Naive thymus-derived CD4-positive, alpha-beta T cell (primary cell): ENCODE data around the gene SEC14L1. TPM values are rescaled to one million over a fixed set of nuclear protein-coding genes. Genes with fewer than 3 reads are reported as not detected.
A peak's percentile ranks its signal among the peaks of the same experiment; 100 is the strongest.
"Not testable (repeated sequence)": the region's sequence is repeated elsewhere in the genome, so short reads cannot be mapped to it uniquely, and the experiment has no call there.

Experiments
- ATAC-seq: fragments of 150-1000 bp; cut with Tn5 transposase; 2 replicates; pipeline ENCODE4 v1.10.0; 2021; ENCODE audit warnings: mild to moderate bottlenecking, moderate library complexity
- CTCF ChIA-PET: fragments of 350-600 bp; sonication (Branson Sonifier 250); formaldehyde crosslinking; loops from one replicate; lab custom pipeline; 2021; ENCODE audit warnings: antibody characterized with exemption; lab: Charles Lee
- POLR2A ChIA-PET: fragments of 350-600 bp; sonication (Branson Sonifier 250); formaldehyde crosslinking; loops from one replicate; lab custom pipeline; 2021; ENCODE audit warnings: antibody characterized with exemption, inconsistent platforms; lab: Charles Lee
- DNase-seq, 9 donors: peaks; one replicate each; pipeline versions ENCODE4 v3.0.0 to v3.0.0-alpha.2; 2020 to 2022; ENCODE audit warnings: mixed read lengths in 1 of 9
- H3K27ac ChIP-seq: one replicate; pipeline ENCODE4 v1.7.0; 2013; ENCODE audit warnings: mild to moderate bottlenecking, low read depth, low read length, moderate library complexity
- H3K27me3 ChIP-seq, 2 donors: one replicate each; pipeline ENCODE4 v1.7.0; 2013; ENCODE audit warnings: low read length in 2 of 2, mild to moderate bottlenecking in 2 of 2, moderate library complexity in 2 of 2; ENCODE audit not compliant: control insufficient read depth in 2 of 2, insufficient read depth in 2 of 2
- H3K36me3 ChIP-seq, 3 experiments: 1 replicate in 2 of 3; 2 replicates in 1 of 3; pipeline ENCODE4 v1.7.0; 2013; ENCODE audit warnings: low read length in 3 of 3, mild to moderate bottlenecking in 3 of 3, moderate library complexity in 1 of 3; ENCODE audit not compliant: insufficient read depth in 3 of 3, control insufficient read depth in 2 of 3
- H3K4me1 ChIP-seq, 2 donors: one replicate each; pipeline ENCODE4 v1.7.0; 2013; ENCODE audit warnings: low read length in 2 of 2, mild to moderate bottlenecking in 2 of 2, moderate library complexity in 1 of 2; ENCODE audit not compliant: control insufficient read depth in 2 of 2, insufficient read depth in 2 of 2
- H3K4me3 ChIP-seq: 2 replicates; pipeline ENCODE4 v1.7.0; 2013; ENCODE audit warnings: mild to moderate bottlenecking, low read length
- H3K9me3 ChIP-seq, 3 experiments: 1 replicate in 2 of 3; 2 replicates in 1 of 3; pipeline ENCODE4 v1.7.0; 2013; ENCODE audit warnings: low read length in 3 of 3; ENCODE audit not compliant: control insufficient read depth in 2 of 3
- H3K27ac Mint-ChIP-seq, 9 donors: one replicate each; pipeline ENCODE4 v1.8.0; 2020 to 2022; ENCODE audit warnings: mixed read lengths in 9 of 9, mild to moderate bottlenecking in 8 of 9, moderate library complexity in 5 of 9, inconsistent platforms in 2 of 9
- H3K27me3 Mint-ChIP-seq, 5 donors: one replicate each; pipeline ENCODE4 v1.8.0; 2021 to 2022; ENCODE audit warnings: mixed read lengths in 5 of 5, mild to moderate bottlenecking in 1 of 5
- H3K36me3 Mint-ChIP-seq, 5 donors: one replicate each; pipeline ENCODE4 v1.8.0; 2020 to 2022; ENCODE audit warnings: mixed read lengths in 5 of 5, mild to moderate bottlenecking in 3 of 5, inconsistent platforms in 1 of 5
- H3K4me1 Mint-ChIP-seq, 7 donors: one replicate each; pipeline ENCODE4 v1.8.0; 2020 to 2022; ENCODE audit warnings: mixed read lengths in 7 of 7, mild to moderate bottlenecking in 3 of 7, inconsistent platforms in 1 of 7
- H3K4me3 Mint-ChIP-seq, 10 donors: one replicate each; pipeline ENCODE4 v1.8.0; 2020 to 2022; ENCODE audit warnings: mild to moderate bottlenecking in 10 of 10, mixed read lengths in 10 of 10, moderate library complexity in 6 of 10, inconsistent platforms in 2 of 10
- H3K9me3 Mint-ChIP-seq, 11 donors: one replicate each; pipeline ENCODE4 v1.8.0; 2020 to 2022; ENCODE audit warnings: mixed read lengths in 11 of 11, mild to moderate bottlenecking in 4 of 11, inconsistent platforms in 1 of 11, moderate library complexity in 1 of 11
- intact Hi-C, 2 donors: fragments of 100-400 bp; cut with micrococcal nuclease; formaldehyde crosslinking; loops; one replicate each; pipeline ENCODE4 v1.15.1; 2023
- polyA plus RNA-seq, 2 donors: library from polyadenylated mRNA; unstranded; fragments of 300-500 nt; fragmentation: Illumina TruSeq; gene quantifications; one replicate each; pipeline ENCODE4 v1.2.3, GENCODE V29; 2021
- total RNA-seq, 6 experiments: library from RNA in 5 of 6; stranded (reverse) in 5 of 6; gene quantifications; 1 replicate in 5 of 6; 2 replicates in 1 of 6; pipeline ENCODE4 v1.2.3 and lab custom pipeline; 2021 to 2026

Gene SEC14L1
- total and polyA plus RNA-seq, 7 experiments from 2014 or later, result 7.0 to 103 (median 28.7) TPM

GRCh38 chr17:77106874-77107358 is 33.9 kb upstream of the SEC14L1 start:
- Mint-ChIP-seq H3K4me1 (peaks cover 15 to 34% (median 23%) of the 10 kb centered on the region in 7 donors), H3K9me3 (no peaks in the 10 kb centered on the region), H3K4me3 (no peak overlapping the region), H3K36me3 (peaks cover 0 to 9% (median 0%) of the 10 kb centered on the region in 5 donors), H3K27me3 (no peaks in the 10 kb centered on the region), H3K27ac (no peak overlapping the region)
- H3K27me3 ChIP-seq, result no peaks in the 10 kb centered on the region
- H3K36me3 ChIP-seq, result no peaks in the 10 kb centered on the region
- POLR2A ChIA-PET, result no interaction called here
- intact Hi-C loops, result no loop called here
- CTCF ChIA-PET, result interaction anchor here (0.5 to 0.6 kb wide), 2 partner anchors 14 to 20 kb away, joined by 3 read pairs; no protein-coding TSS in a partner anchor
- peak overlapping the region; percentile 39 for H3K4me3 ChIP-seq
- ATAC-seq (peak; percentile 48), DNase-seq (no peak)
- no peaks in the 10 kb centered on the region for H3K9me3 ChIP-seq
- H3K4me1 ChIP-seq, result peaks cover 8 to 14% of the 10 kb centered on the region in 2 donors
- no peak overlapping the region for H3K27ac ChIP-seq

GRCh38 chr17:77107506-77108433 is 33.0 kb upstream of the SEC14L1 start:
- peaks cover 15 to 30% (median 26%) of the 10 kb centered on the region in 7 donors for H3K4me1 Mint-ChIP-seq
- Histone ChIP-seq H3K4me1 (peaks cover 8 to 14% of the 10 kb centered on the region in 2 donors), H3K36me3 (no peaks in the 10 kb centered on the region), H3K27ac (no peak overlapping the region), H3K4me3 (no peak overlapping the region), H3K9me3 (no peaks in the 10 kb centered on the region), H3K27me3 (no peaks in the 10 kb centered on the region)
- POLR2A ChIA-PET, result interaction anchor here (0.7 kb wide), 1 partner anchor 10 kb away, joined by 4 read pairs; no protein-coding TSS in a partner anchor
- no peak overlapping the region for H3K27ac Mint-ChIP-seq
- ATAC-seq, result peak; percentile 79
- peaks cover 0 to 9% (median 0%) of the 10 kb centered on the region in 5 donors for H3K36me3 Mint-ChIP-seq
- no peaks in the 10 kb centered on the region for H3K27me3 Mint-ChIP-seq
- H3K4me3 Mint-ChIP-seq, result no peak overlapping the region
- intact Hi-C loops, result no loop called here
- CTCF ChIA-PET, result interaction anchor here (0.5 to 0.6 kb wide), 2 partner anchors 15 to 21 kb away, joined by 3 read pairs; no protein-coding TSS in a partner anchor
- no peak for DNase-seq
- H3K9me3 Mint-ChIP-seq, result no peaks in the 10 kb centered on the region

- Histone ChIP-seq H3K4me3 (no peak overlapping the region), H3K36me3 (no peaks in the 10 kb centered on the region), H3K4me1 (peaks cover 8 to 14% of the 10 kb centered on the region in 2 donors), H3K9me3 (no peaks in the 10 kb centered on the region), H3K27me3 (no peaks in the 10 kb centered on the region), H3K27ac (no peak overlapping the region)
- peak overlapping the region in 5 of 10 donors; percentile 29 to 56 (median 39) for H3K4me3 Mint-ChIP-seq
- ATAC-seq (no peak), DNase-seq (no peak)
- intact Hi-C loops, result no loop called here
- peaks cover 15 to 30% (median 26%) of the 10 kb centered on the region in 7 donors for H3K4me1 Mint-ChIP-seq
- no peaks in the 10 kb centered on the region for H3K9me3 Mint-ChIP-seq
- H3K27ac Mint-ChIP-seq, result peak overlapping the region in 3 of 9 donors; percentile 34 to 81 (median 72)
- no peaks in the 10 kb centered on the region for H3K27me3 Mint-ChIP-seq
- CTCF ChIA-PET, result interaction anchor here (1.5 kb wide), 1 partner anchor 396 kb away, joined by 3 read pairs; no protein-coding TSS in a partner anchor
- POLR2A ChIA-PET, result interaction anchor here (0.8 kb wide), 1 partner anchor 31 kb away, joined by 3 read pairs; the partner anchor contains the start of gene SEC14L1
- H3K36me3 Mint-ChIP-seq, result peaks cover 0 to 9% (median 0%) of the 10 kb centered on the region in 5 donors
These were observed 31.5 kb upstream of the SEC14L1 start for GRCh38 chr17:77109159-77109759.

DNA sequence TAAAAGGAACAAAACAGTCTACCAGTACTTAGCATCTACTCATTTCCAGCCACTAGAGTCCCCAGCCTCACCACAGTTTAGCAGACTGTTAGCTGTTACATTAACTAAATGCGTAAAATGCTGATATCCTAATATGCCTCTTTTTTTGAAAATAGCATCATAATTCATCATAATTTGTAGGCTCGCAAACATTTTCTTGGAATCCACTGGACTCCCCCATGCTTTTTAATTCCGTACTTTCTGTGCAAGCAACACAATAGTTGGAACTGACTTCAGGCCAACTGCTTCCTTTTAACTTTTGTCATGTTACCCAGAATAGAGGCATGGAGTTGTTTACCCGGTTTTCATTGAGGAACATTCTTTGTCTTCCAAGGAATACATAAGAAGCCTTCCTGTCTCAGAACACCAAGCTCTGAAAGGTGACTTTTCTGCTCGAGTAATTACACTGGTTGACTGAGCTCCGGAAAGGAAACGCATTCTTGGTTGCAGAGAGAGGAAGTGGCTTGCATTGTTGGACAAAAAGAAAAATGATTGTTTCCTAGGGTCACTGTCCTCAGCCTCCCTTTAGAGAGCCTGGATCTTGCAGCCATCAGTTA is 30.9 kb upstream of the SEC14L1 start:
- Histone ChIP-seq H3K4me3 (no peak overlapping the region), H3K27ac (no peak overlapping the region), H3K36me3 (no peaks in the 10 kb centered on the region), H3K9me3 (no peaks in the 10 kb centered on the region), H3K4me1 (peaks cover 8 to 14% of the 10 kb centered on the region in 2 donors), H3K27me3 (no peaks in the 10 kb centered on the region)
- Mint-ChIP-seq H3K4me3 (peak overlapping the region in 8 of 10 donors; percentile 32 to 73 (median 60)), H3K27ac (peak overlapping the region in 5 of 9 donors; percentile 34 to 76 (median 51)), H3K9me3 (no peaks in the 10 kb centered on the region), H3K27me3 (no peaks in the 10 kb centered on the region), H3K4me1 (peaks cover 15 to 30% (median 26%) of the 10 kb centered on the region in 7 donors), H3K36me3 (peaks cover 0 to 9% (median 0%) of the 10 kb centered on the region in 5 donors)
- CTCF ChIA-PET, result interaction anchor here (0.6 to 1.5 kb wide), 2 partner anchors 397 to 872 kb away, joined by 3 to 5 read pairs; no protein-coding TSS in a partner anchor
- ATAC-seq, result no peak
- DNase-seq, result no peak
- intact Hi-C loops, result no loop called here
- POLR2A ChIA-PET, result interaction anchor here (0.7 to 0.8 kb wide), 2 partner anchors 31 to 222 kb away, joined by 3 read pairs; partner anchors contain the start of gene SEC14L1

DNA sequence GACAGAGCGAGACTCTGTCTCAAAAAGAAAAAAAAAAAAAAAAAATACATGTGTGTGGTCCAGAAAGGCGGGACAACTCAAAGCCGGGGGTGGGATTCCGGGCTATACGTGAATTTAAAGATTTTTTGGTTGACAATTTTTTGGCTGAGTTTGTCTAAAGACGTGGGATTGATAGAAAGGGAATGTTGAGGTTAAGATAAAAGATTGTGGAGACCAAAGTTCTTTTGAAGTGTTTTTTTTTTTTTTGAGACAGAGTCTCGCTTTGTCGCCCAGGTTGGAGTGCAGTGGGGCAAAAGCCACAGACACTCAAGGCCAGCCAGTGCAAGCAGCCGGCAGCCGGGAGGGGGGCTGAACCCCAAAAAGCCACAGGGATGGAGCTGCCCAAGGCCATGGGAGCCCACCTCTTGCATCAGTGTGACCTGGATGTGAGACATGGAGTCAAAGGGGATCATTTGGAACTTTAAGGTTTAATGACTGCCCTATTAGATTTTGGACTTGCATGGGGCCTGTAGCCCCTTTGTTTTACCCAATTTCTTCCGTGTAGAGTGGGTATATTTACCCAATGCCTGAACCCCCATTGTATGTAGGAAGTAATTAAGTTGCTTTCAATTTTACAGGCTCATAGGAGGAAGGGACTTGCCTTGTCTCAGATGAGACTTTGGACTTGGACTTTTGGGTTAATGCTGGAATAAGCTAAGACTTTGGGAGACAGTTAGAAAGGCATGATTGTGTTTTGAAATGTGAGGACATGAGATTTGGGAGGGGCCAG is 29.4 kb upstream of the SEC14L1 start:
- intact Hi-C loops, H3K27me3 ChIP-seq, H3K36me3 ChIP-seq, H3K9me3 ChIP-seq, ATAC-seq, H3K27ac ChIP-seq, CTCF ChIA-PET, DNase-seq, POLR2A ChIA-PET, H3K36me3 Mint-ChIP-seq, H3K27me3 Mint-ChIP-seq, H3K4me3 ChIP-seq, H3K9me3 Mint-ChIP-seq: not testable (repeated sequence)
- peak overlapping the region in 3 of 10 donors; percentile 16 to 32 (median 19) for H3K4me3 Mint-ChIP-seq
- peaks cover 8 to 14% of the 10 kb centered on the region in 2 donors for H3K4me1 ChIP-seq
- H3K4me1 Mint-ChIP-seq, result peaks cover 10 to 35% (median 26%) of the 10 kb centered on the region in 7 donors
- H3K27ac Mint-ChIP-seq, result peak overlapping the region in 2 of 9 donors; percentile 31 to 49
